SK-N-SH treated with all-trans-retinoic acid at 6 μM for 48 hours (cell line): ENCODE results near the gene FRS2.
"Not testable (repeated sequence)": the region's sequence is repeated elsewhere in the genome, so short reads cannot be mapped to it uniquely, and the experiment has no call there.

Experiments used
- ATAC-seq: fragments of 200-7000 bp; cut with Tn5 transposase; 3 replicates; pipeline ENCODE4 v1.9.1; 2020; ENCODE audit warnings: mild to moderate bottlenecking, moderate library complexity
- ESRRG ChIP-seq: fragments of 250-450 bp; sonication (Bioruptor Pico); IDR thresholded peaks from 2 replicates; pipeline ENCODE4 v1.6.1; 2021; ENCODE audit warnings: mild to moderate bottlenecking
- ISL1 ChIP-seq: fragments of 250-450 bp; sonication (Bioruptor Pico); IDR thresholded peaks from 2 replicates; pipeline ENCODE4 v2.1.2; 2022; ENCODE audit warnings: mild to moderate bottlenecking, moderate library complexity
- OSR1 ChIP-seq: fragments of 250-450 bp; sonication (Bioruptor Pico); IDR thresholded peaks from 2 replicates; pipeline ENCODE4 v1.8.0; 2022; ENCODE audit warnings: moderate library complexity, mild to moderate bottlenecking, inconsistent platforms
- PATZ1 ChIP-seq: fragments of 250-450 bp; sonication (Bioruptor Pico); IDR thresholded peaks from 2 replicates; pipeline ENCODE4 v1.8.0; 2020; ENCODE audit warnings: mild to moderate bottlenecking, moderate library complexity, borderline replicate concordance
- RARB ChIP-seq: fragments of 250-450 bp; sonication (Bioruptor Pico); IDR thresholded peaks from 2 replicates; pipeline ENCODE4 v1.8.0; 2021; ENCODE audit warnings: mild to moderate bottlenecking, moderate library complexity
- SNAI2 ChIP-seq: fragments of 250-450 bp; sonication (Bioruptor Pico); IDR thresholded peaks from 2 replicates; pipeline ENCODE4 v1.5.0; 2020; ENCODE audit warnings: mild to moderate bottlenecking, moderate library complexity
- TCF4 ChIP-seq: fragments of 250-450 bp; sonication (Bioruptor Pico); IDR thresholded peaks from 2 replicates; pipeline ENCODE4 v1.8.0; 2021; ENCODE audit warnings: mild to moderate bottlenecking, moderate library complexity, borderline replicate concordance
- TOX ChIP-seq: fragments of 250-450 bp; sonication (Bioruptor Pico); IDR thresholded peaks from 2 replicates; pipeline ENCODE4 v1.8.0; 2021; ENCODE audit warnings: mild to moderate bottlenecking, moderate library complexity, borderline replicate concordance
- TSHZ2 ChIP-seq: fragments of 250-450 bp; sonication (Bioruptor Pico); IDR thresholded peaks from 2 replicates; pipeline ENCODE4 v1.5.0; 2020; ENCODE audit warnings: mild to moderate bottlenecking, moderate library complexity
- ZC3H10 ChIP-seq: fragments of 250-450 bp; sonication (Bioruptor Pico); IDR thresholded peaks from 2 replicates; pipeline ENCODE4 v1.5.1; 2021; ENCODE audit warnings: mild to moderate bottlenecking, moderate library complexity
- ZFP3 ChIP-seq: fragments of 250-450 bp; sonication (Bioruptor Pico); IDR thresholded peaks from 2 replicates; pipeline ENCODE4 v1.5.0; 2020; ENCODE audit warnings: mild to moderate bottlenecking, moderate library complexity
- ZFP30 ChIP-seq: fragments of 450-650 bp; formaldehyde crosslinking; IDR thresholded peaks from 2 replicates; pipeline ENCODE4 v1.5.0; 2022; ENCODE audit warnings: mild to moderate bottlenecking, moderate library complexity
- ZNF565 ChIP-seq: fragments of 450-650 bp; formaldehyde crosslinking; conservative IDR thresholded peaks from 2 replicates; pipeline ENCODE4 v1.5.0; 2020; ENCODE audit warnings: low read depth, mild to moderate bottlenecking, moderate library complexity
- ZNF8 ChIP-seq: fragments of 450-650 bp; formaldehyde crosslinking; IDR thresholded peaks from 2 replicates; pipeline ENCODE4 v1.5.0; 2020; ENCODE audit warnings: mild to moderate bottlenecking, moderate library complexity
- TF ChIP-seq, protein P1 (sequence below): fragments of 250-450 bp; sonication (Bioruptor Pico); IDR thresholded peaks from 2 replicates; pipeline ENCODE4 v1.5.1; 2021; ENCODE audit warnings: mild to moderate bottlenecking, moderate library complexity

FRS2 gene

DNA sequence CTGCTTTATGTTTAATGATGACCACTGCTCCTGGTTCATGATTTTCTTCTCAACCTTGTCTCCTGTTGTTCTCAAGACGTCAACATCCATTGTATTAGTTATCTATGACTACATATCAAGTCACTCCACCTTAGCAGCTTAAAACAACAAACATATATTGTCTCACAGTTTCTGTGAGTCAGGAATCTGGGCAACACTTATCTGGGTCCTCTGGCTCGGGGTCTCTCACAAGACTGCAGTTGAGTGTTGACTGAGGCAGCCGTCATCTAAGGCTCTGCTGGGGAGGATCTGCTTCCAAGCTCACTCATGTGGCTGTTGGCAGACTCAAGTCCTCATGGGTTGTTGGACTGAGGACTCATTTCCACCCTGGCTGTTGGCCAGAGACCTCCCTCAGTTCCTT lies 27.3 kb upstream of the FRS2 start (continued):
- no peak for TF ChIP-seq PATZ1 (CRISPR knock-in tag)
- TF ChIP-seq, all 23 proteins: peak for 0

- no peak for ATAC-seq
- TF ChIP-seq ISL1 (CRISPR knock-in tag) (no peak), OSR1 (CRISPR knock-in tag) (no peak), TOX (no peak), SNAI2 (CRISPR knock-in tag) (no peak)
- TF ChIP-seq, protein P1, sequence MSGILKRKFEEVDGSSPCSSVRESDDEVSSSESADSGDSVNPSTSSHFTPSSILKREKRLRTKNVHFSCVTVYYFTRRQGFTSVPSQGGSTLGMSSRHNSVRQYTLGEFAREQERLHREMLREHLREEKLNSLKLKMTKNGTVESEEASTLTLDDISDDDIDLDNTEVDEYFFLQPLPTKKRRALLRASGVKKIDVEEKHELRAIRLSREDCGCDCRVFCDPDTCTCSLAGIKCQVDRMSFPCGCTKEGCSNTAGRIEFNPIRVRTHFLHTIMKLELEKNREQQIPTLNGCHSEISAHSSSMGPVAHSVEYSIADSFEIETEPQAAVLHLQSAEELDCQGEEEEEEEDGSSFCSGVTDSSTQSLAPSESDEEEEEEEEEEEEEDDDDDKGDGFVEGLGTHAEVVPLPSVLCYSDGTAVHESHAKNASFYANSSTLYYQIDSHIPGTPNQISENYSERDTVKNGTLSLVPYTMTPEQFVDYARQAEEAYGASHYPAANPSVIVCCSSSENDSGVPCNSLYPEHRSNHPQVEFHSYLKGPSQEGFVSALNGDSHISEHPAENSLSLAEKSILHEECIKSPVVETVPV (CRISPR knock-in tag): no peak
Observed at GRCh38 chr12:69443916-69444315, 26.3 kb upstream of the FRS2 start.

- TF ChIP-seq, protein P1 (CRISPR knock-in tag): no peak
- TF ChIP-seq ISL1 (CRISPR knock-in tag) (no peak), ESRRG (CRISPR knock-in tag) (no peak), ZFP3 (CRISPR knock-in tag) (no peak), TCF4 (CRISPR knock-in tag) (no peak), ZNF8 (CRISPR knock-in tag) (no peak), ZFP30 (CRISPR knock-in tag) (no peak), SNAI2 (CRISPR knock-in tag) (no peak), OSR1 (CRISPR knock-in tag) (no peak), TSHZ2 (CRISPR knock-in tag) (no peak), ZNF565 (CRISPR knock-in tag) (no peak), PATZ1 (CRISPR knock-in tag) (no peak)
- no peak for ATAC-seq
Observed at GRCh38 chr12:69447892-69448291, 22.3 kb upstream of the FRS2 start.

DNA sequence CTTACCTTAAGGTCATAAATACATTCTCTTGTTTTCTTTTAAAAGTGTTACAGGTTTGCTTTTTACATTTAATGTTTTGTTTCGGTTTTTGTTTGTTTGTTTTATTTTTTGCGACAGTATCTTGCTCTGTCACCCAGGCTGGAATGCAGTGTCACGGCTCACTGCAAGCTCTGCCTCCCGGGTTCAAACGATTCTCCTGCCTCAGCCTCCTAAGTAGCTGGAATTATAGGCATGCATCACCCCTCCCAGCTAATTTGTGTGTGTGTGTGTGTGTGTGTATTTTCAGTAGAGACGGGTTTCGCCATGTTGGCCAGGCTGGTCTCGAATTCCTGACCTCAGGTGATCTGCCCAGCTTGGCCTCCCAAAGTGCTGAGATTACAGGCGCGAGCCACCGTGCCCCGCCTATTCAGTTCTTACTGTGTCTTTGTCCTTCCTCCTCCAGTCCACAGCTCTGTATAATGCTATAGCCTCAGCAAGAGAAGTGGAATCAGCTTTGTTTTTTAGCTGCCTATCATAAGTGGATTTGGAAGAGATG lies 17.5 kb upstream of the FRS2 start:
- not testable (repeated sequence) for ATAC-seq

DNA sequence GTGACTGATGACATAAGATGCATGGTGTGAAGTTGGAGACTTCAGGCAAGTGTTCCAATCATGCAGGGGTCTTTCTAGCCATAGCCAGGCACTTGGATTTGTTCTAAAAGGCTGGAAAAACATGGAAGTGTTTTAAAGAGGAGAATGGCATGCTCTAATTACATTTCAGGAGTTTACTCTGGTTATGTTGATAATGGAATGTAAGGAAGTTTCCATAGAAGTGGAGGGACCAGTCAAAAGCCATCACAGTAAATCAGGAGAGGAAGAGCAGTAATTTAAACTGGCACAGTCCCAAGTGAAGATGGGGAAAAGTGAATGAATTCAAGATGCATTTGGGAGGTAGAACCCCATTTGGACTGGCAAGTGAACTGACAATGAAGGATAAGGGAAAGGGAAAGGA lies 13.9 kb upstream of the FRS2 start:
- peak; percentile 80 for ATAC-seq
- TF ChIP-seq ZC3H10 (CRISPR knock-in tag) (no peak), RARB (CRISPR knock-in tag) (no peak), ISL1 (CRISPR knock-in tag) (peak; percentile 85), SNAI2 (CRISPR knock-in tag) (0 out of 2 replicates have a peak, but pooled peaks have one; percentile 69)
